Melanocyte of skin (primary cell): ENCODE data around the gene DUSP22. TPM values are rescaled to one million over a fixed set of nuclear protein-coding genes. Genes with fewer than 3 reads are reported as not detected.

Source experiments
- total RNA-seq, 2 donors: library from RNA; depleted of rRNA; stranded (reverse); fragments of >200 nt; gene quantifications; 2 replicates each; pipeline ENCODE4 v1.2.3, GENCODE V29; 2012

Gene DUSP22
- total RNA-seq: 10 to 100 TPM; 23.0 to 32.7 TPM

GRCh38 chr6:291697-292505 is at the start of gene DUSP22:
Gene DUSP22 (plus strand): TSS chr6:292487. CDS start chr6:292540, 53 bp downstream.

GRCh38 chr6:391559-392440 is 99.5 kb downstream of the DUSP22 start, which contains the start of gene IRF4:
Gene IRF4 (plus strand): TSS chr6:391752. CDS start chr6:393153, 1,401 bp downstream.

Other genes starting within 250 kb of the DUSP22 start
- 100 to 1,000 TPM; 171 to 182 TPM for gene IRF4, start 99.3 kb downstream of the DUSP22 start, total RNA-seq